SK-N-SH treated with all-trans-retinoic acid at 6 μM for 48 hours (cell line): ENCODE data around the gene KCNQ5.

Source experiments
- ATAC-seq: fragments of 200-7000 bp; cut with Tn5 transposase; 3 replicates; pipeline ENCODE4 v1.9.1; 2020; ENCODE audit warnings: mild to moderate bottlenecking, moderate library complexity
- ARNTL ChIP-seq: fragments of 450-650 bp; formaldehyde crosslinking; IDR thresholded peaks from 2 replicates; pipeline ENCODE4 v1.5.0; 2020; ENCODE audit warnings: low read depth, mild to moderate bottlenecking, moderate library complexity, borderline replicate concordance
- BACH2 ChIP-seq: fragments of 250-450 bp; sonication (Bioruptor Pico); IDR thresholded peaks from 2 replicates; pipeline ENCODE4 v1.9.0; 2021; ENCODE audit warnings: mild to moderate bottlenecking, borderline replicate concordance
- CREB5 ChIP-seq: fragments of 250-450 bp; sonication (Bioruptor Pico); IDR thresholded peaks from 2 replicates; pipeline ENCODE4 v1.5.1; 2020; ENCODE audit warnings: low read depth, mild to moderate bottlenecking, moderate library complexity
- CSDC2 ChIP-seq: fragments of 250-450 bp; sonication (Bioruptor Pico); IDR thresholded peaks from 2 replicates; pipeline ENCODE4 v1.5.0; 2020; ENCODE audit warnings: mild to moderate bottlenecking, moderate library complexity
- ESRRG ChIP-seq: fragments of 250-450 bp; sonication (Bioruptor Pico); IDR thresholded peaks from 2 replicates; pipeline ENCODE4 v1.6.1; 2021; ENCODE audit warnings: mild to moderate bottlenecking
- ISL1 ChIP-seq: fragments of 250-450 bp; sonication (Bioruptor Pico); IDR thresholded peaks from 2 replicates; pipeline ENCODE4 v2.1.2; 2022; ENCODE audit warnings: mild to moderate bottlenecking, moderate library complexity
- OSR1 ChIP-seq: fragments of 250-450 bp; sonication (Bioruptor Pico); IDR thresholded peaks from 2 replicates; pipeline ENCODE4 v1.8.0; 2022; ENCODE audit warnings: moderate library complexity, mild to moderate bottlenecking, inconsistent platforms
- PATZ1 ChIP-seq: fragments of 250-450 bp; sonication (Bioruptor Pico); IDR thresholded peaks from 2 replicates; pipeline ENCODE4 v1.8.0; 2020; ENCODE audit warnings: mild to moderate bottlenecking, moderate library complexity, borderline replicate concordance
- PPARA ChIP-seq: fragments of 250-450 bp; sonication (Bioruptor Pico); IDR thresholded peaks from 2 replicates; pipeline ENCODE4 v1.5.0; 2020; ENCODE audit warnings: mild to moderate bottlenecking, borderline replicate concordance
- RARB ChIP-seq: fragments of 250-450 bp; sonication (Bioruptor Pico); IDR thresholded peaks from 2 replicates; pipeline ENCODE4 v1.8.0; 2021; ENCODE audit warnings: mild to moderate bottlenecking, moderate library complexity
- SNAI2 ChIP-seq: fragments of 250-450 bp; sonication (Bioruptor Pico); IDR thresholded peaks from 2 replicates; pipeline ENCODE4 v1.5.0; 2020; ENCODE audit warnings: mild to moderate bottlenecking, moderate library complexity
- TCF4 ChIP-seq: fragments of 250-450 bp; sonication (Bioruptor Pico); IDR thresholded peaks from 2 replicates; pipeline ENCODE4 v1.8.0; 2021; ENCODE audit warnings: mild to moderate bottlenecking, moderate library complexity, borderline replicate concordance
- TOX ChIP-seq: fragments of 250-450 bp; sonication (Bioruptor Pico); IDR thresholded peaks from 2 replicates; pipeline ENCODE4 v1.8.0; 2021; ENCODE audit warnings: mild to moderate bottlenecking, moderate library complexity, borderline replicate concordance
- ZC3H10 ChIP-seq: fragments of 250-450 bp; sonication (Bioruptor Pico); IDR thresholded peaks from 2 replicates; pipeline ENCODE4 v1.5.1; 2021; ENCODE audit warnings: mild to moderate bottlenecking, moderate library complexity
- ZFP3 ChIP-seq: fragments of 250-450 bp; sonication (Bioruptor Pico); IDR thresholded peaks from 2 replicates; pipeline ENCODE4 v1.5.0; 2020; ENCODE audit warnings: mild to moderate bottlenecking, moderate library complexity
- ZFP30 ChIP-seq: fragments of 450-650 bp; formaldehyde crosslinking; IDR thresholded peaks from 2 replicates; pipeline ENCODE4 v1.5.0; 2022; ENCODE audit warnings: mild to moderate bottlenecking, moderate library complexity
- ZNF70 ChIP-seq: fragments of 450-650 bp; formaldehyde crosslinking; IDR thresholded peaks from 2 replicates; pipeline ENCODE4 v1.5.0; 2020; ENCODE audit warnings: mild to moderate bottlenecking, moderate library complexity
- ZNF8 ChIP-seq: fragments of 450-650 bp; formaldehyde crosslinking; IDR thresholded peaks from 2 replicates; pipeline ENCODE4 v1.5.0; 2020; ENCODE audit warnings: mild to moderate bottlenecking, moderate library complexity
- TF ChIP-seq, protein P1 (sequence below): fragments of 250-450 bp; sonication (Bioruptor Pico); IDR thresholded peaks from 2 replicates; pipeline ENCODE4 v1.5.1; 2021; ENCODE audit warnings: mild to moderate bottlenecking, moderate library complexity

The KCNQ5 gene

GRCh38 chr6:72826744-72827438, 205.0 kb downstream of the KCNQ5 start (continued):
- TF ChIP-seq SNAI2: no peak

- ATAC-seq: no peak
- TF ChIP-seq, protein P1, sequence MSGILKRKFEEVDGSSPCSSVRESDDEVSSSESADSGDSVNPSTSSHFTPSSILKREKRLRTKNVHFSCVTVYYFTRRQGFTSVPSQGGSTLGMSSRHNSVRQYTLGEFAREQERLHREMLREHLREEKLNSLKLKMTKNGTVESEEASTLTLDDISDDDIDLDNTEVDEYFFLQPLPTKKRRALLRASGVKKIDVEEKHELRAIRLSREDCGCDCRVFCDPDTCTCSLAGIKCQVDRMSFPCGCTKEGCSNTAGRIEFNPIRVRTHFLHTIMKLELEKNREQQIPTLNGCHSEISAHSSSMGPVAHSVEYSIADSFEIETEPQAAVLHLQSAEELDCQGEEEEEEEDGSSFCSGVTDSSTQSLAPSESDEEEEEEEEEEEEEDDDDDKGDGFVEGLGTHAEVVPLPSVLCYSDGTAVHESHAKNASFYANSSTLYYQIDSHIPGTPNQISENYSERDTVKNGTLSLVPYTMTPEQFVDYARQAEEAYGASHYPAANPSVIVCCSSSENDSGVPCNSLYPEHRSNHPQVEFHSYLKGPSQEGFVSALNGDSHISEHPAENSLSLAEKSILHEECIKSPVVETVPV (CRISPR knock-in tag): no peak
- TF ChIP-seq SNAI2: no peak
- no peak for TF ChIP-seq PATZ1 (CRISPR knock-in tag)
Measured at GRCh38 chr6:72828904-72829303, 207.0 kb downstream of the KCNQ5 start.

DNA sequence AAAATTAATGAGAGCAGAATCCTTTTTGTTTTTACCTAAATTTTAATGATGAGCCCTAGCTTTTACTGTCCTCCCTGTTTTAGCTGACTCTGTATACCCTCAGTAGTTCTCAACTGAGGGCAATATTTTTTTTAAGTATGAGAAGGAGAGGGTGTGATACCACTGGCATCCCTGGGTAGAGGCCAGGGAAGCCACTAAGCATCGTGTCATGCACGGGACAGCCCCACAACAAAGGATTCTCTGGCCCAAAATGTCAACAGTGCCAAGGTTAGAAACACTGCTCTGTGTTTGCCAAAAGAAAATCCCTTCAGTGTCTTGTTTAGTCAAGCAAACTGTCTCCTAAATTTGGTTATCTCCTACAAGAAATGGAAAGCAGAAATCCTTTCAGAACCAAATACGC, 210.4 kb downstream of the KCNQ5 start:
- TF ChIP-seq ZNF70 (CRISPR knock-in tag): no peak
- no peak for TF ChIP-seq BACH2 (CRISPR knock-in tag)
- no peak for TF ChIP-seq ESRRG
- TF ChIP-seq ZNF8 (CRISPR knock-in tag): no peak
- TF ChIP-seq SNAI2: no peak
- TF ChIP-seq TCF4 (CRISPR knock-in tag): no peak
- no peak for TF ChIP-seq ZC3H10 (CRISPR knock-in tag)
- TF ChIP-seq TOX (CRISPR knock-in tag): no peak
- TF ChIP-seq OSR1: no peak
- no peak for TF ChIP-seq ARNTL (CRISPR knock-in tag)
- no peak for ATAC-seq

- no peak for TF ChIP-seq CREB5 (CRISPR knock-in tag)
- TF ChIP-seq RARB (CRISPR knock-in tag): no peak
- TF ChIP-seq, protein P1 (CRISPR knock-in tag): no peak
- no peak for TF ChIP-seq OSR1
- no peak for TF ChIP-seq CSDC2 (CRISPR knock-in tag)
- no peak for TF ChIP-seq BACH2 (CRISPR knock-in tag)
- no peak for TF ChIP-seq ZNF70 (CRISPR knock-in tag)
- no peak for TF ChIP-seq TOX (CRISPR knock-in tag)
- no peak for TF ChIP-seq ESRRG
- TF ChIP-seq, all 23 proteins: peak for 0
- no peak for ATAC-seq
Measured at GRCh38 chr6:72835749-72836148, 213.9 kb downstream of the KCNQ5 start.

- no peak for ATAC-seq
- no peak for TF ChIP-seq BACH2 (CRISPR knock-in tag)
- TF ChIP-seq, protein P1 (CRISPR knock-in tag): no peak
- TF ChIP-seq CREB5 (CRISPR knock-in tag): no peak
- no peak for TF ChIP-seq ZNF8 (CRISPR knock-in tag)
- no peak for TF ChIP-seq OSR1
- no peak for TF ChIP-seq SNAI2
- TF ChIP-seq ZFP3: no peak
- TF ChIP-seq ZNF70 (CRISPR knock-in tag): no peak
- TF ChIP-seq PPARA (CRISPR knock-in tag): no peak
- no peak for TF ChIP-seq ISL1 (CRISPR knock-in tag)
- TF ChIP-seq TCF4 (CRISPR knock-in tag): no peak
- TF ChIP-seq ZFP30: no peak
Measured at GRCh38 chr6:72836971-72837370, 215.1 kb downstream of the KCNQ5 start.
